LNCaP clone FGC (cell line): ENCODE results near the gene WIPF1.
A peak's percentile ranks its signal among the peaks of the same experiment; 100 is the strongest.

Source experiments
- DNase-seq: peaks from one replicate; pipeline ENCODE4 v3.0.0-alpha.2; 2011; ENCODE audit warnings: low read depth
- H3K4me3 ChIP-seq: 2 replicates; pipeline ENCODE4 v1.5.1; 2011; ENCODE audit warnings: mild to moderate bottlenecking, low read depth, low read length, control low read depth
- TF ChIP-seq, protein P1 (sequence below): IDR thresholded peaks from 2 replicates; pipeline ENCODE4 v1.5.1; 2012; ENCODE audit warnings: mild to moderate bottlenecking; ENCODE audit not compliant: control insufficient read depth, insufficient read depth; ENCODE audit errors: extremely low read depth

The WIPF1 gene

DNA sequence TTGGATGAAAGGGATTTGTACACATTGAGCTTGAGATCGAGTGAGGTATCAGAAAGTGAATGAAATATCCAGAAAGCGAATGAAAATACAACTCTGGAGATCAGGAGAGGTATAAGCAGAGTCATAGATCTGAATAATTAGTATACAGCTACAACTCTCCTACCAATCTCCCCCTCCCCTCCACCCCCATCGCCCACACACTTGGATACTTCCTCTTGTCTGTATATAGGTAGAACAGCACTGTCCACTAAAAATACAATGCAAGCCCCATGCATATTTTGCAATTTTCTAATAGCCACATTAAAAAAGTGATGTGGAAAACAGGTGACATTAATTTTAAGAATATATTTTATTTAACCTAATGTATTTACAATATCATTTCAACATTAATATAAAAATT, 23.7 kb upstream of the WIPF1 start:
- no peak overlapping the region for H3K4me3 ChIP-seq
- TF ChIP-seq, protein P1, sequence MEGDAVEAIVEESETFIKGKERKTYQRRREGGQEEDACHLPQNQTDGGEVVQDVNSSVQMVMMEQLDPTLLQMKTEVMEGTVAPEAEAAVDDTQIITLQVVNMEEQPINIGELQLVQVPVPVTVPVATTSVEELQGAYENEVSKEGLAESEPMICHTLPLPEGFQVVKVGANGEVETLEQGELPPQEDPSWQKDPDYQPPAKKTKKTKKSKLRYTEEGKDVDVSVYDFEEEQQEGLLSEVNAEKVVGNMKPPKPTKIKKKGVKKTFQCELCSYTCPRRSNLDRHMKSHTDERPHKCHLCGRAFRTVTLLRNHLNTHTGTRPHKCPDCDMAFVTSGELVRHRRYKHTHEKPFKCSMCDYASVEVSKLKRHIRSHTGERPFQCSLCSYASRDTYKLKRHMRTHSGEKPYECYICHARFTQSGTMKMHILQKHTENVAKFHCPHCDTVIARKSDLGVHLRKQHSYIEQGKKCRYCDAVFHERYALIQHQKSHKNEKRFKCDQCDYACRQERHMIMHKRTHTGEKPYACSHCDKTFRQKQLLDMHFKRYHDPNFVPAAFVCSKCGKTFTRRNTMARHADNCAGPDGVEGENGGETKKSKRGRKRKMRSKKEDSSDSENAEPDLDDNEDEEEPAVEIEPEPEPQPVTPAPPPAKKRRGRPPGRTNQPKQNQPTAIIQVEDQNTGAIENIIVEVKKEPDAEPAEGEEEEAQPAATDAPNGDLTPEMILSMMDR, result no peak
- DNase-seq, result no peak

DNA sequence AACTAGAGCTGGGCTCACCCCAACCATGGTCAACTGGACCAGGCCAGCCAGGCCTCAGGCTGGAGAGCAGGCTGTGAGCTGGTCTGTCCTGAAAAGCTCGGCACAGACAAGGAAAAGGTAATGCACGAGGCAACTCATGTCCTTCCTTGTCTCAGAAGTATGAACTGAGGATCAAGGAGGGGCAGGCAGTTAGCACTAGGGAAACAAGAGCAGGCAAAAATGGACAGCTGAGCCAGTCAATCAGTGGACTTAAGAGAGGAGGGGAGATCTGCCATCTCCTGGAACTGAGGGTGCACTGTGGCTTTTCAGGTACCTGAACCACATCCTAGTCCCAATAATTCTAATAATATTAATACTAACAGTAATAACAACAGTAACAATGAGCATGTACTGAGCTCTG, 20.6 kb upstream of the WIPF1 start:
- DNase-seq, result no peak
- TF ChIP-seq, protein P1, result no peak

DNA sequence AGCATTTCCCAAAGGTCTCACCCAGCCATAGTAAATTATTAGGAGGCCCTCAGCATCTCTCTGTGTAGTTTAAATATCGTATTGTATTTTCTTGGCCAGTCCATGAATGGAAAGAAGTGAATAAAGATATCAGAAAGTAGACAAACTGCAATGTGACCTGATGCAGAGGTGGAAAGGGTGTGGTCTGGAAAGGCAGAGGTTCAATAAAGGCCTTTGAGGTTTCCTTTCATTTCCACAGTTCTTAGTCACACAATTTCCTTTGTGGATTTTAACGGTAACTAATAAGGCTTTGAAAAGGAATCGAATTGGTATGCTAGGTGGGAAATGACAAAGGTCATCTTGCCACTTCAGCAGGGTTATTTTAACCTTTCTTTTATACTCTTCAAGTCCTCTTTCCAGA, 20.1 kb upstream of the WIPF1 start:
- no peak for DNase-seq

More for the DNA sequence above, 20.6 kb upstream of the WIPF1 start:
- no peak overlapping the region for H3K4me3 ChIP-seq

DNA sequence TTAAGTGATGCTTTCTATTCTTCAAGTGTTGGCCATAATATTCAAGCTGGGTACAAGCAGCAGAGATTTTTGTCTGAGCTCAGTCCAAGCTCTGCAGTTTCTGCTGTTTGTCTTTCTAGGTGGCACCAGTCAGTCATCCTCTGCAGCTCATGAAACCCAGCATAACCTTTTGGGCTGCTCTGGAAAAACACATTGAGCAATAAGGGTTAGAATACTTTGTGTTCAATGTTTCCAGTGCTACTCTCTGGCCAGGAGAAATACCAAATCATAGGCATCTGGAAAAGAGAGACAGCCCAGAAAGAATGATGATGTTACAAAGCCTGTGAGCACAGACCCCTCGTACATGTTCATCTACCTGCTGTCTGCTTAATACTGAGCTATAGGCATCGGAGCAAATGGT, 19.5 kb upstream of the WIPF1 start:
- TF ChIP-seq, protein P1, result peak; percentile 40
- no peak for DNase-seq
- no peak overlapping the region for H3K4me3 ChIP-seq

More for the DNA sequence above, 20.1 kb upstream of the WIPF1 start:
- TF ChIP-seq, protein P1, result no peak
- no peak overlapping the region for H3K4me3 ChIP-seq

DNA sequence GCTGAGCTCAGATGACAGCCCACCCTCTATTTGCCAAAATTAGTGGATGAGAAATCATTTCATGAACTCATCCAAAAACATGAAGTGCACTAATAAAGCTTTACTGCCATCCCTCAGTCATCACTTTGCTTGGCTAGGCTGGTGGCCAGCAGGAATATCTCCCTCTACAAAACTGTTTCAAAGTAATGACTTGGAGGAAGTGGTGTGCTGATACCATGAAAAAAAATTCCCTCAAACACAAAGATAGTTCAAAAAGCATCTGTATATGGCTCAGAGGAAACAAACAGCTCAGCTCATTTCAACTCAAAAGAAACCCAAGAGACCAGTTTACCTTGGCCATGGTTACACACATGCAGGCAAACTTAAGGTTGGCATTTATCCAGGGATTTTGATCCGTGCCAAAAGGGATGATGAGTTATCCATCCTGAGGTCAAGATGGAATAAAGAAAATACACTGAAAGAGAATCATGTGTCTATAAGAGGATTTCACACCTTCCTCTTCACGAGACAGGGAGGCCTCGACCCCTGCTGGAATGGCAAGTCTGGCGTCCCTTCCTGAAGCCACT, 18.4 kb upstream of the WIPF1 start:
- peak; percentile 26 for DNase-seq
- TF ChIP-seq, protein P1, result no peak
- no peak overlapping the region for H3K4me3 ChIP-seq

DNA sequence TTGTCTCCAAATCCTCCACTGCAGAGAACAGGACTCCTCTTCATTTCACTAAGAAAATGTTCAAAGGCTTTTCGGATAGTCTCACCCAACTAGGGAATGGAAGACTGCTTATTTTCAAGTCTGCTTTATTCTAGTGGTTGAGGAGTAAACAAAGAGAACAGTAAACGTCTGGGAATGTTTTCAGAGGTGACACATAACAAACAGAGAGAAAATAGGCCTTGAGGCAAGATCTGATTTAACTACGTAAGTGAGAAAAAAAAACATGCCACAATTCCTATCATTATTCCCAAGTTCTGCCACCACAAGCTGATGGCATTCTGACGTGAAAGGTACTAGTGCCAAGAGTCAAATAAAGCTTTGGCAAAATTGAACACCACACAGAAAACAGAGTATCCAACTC, 16.7 kb upstream of the WIPF1 start:
- no peak overlapping the region for H3K4me3 ChIP-seq
- TF ChIP-seq, protein P1, result no peak
- peak; percentile 54 for DNase-seq

DNA sequence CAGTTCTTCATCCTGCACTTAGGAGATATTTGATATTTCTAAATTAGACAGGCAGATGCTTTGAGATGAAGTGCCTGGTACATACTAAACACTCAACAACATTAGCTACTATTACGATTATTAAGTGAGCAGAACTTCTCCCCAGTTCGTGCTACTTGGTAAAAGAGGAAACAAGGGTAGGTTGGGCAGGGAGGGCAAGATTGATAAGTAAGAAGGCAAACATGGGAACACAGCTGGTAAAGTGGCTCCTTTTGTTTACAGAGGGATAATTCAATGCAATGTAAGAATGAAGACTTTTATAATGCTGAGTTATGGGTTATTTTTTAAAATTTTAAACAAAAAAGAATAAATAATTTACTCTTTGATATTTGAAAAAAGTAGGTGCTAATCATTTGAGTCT, 15.9 kb upstream of the WIPF1 start:
- TF ChIP-seq, protein P1, result no peak
- no peak overlapping the region for H3K4me3 ChIP-seq
- DNase-seq, result no peak
